ENCODE data around the gene IL1R2. TPM values are rescaled to one million over a fixed set of nuclear protein-coding genes. Genes with fewer than 3 reads are reported as not detected.

IL1R2 gene
- total and polyA plus RNA-seq, 8 donors, result 0.39 to 3.8 (median 1.6) TPM

GRCh38 chr2:102061962-102062795 is 70.4 kb downstream of the IL1R2 start:
- H3K27ac ChIP-seq, result peak overlapping the region in 2 of 4 donors; percentile 76 to 80
- 63 to 70% methylated on average over 8 of the region's 8 CpGs for WGBS, 2 donors
- FAIRE-seq, result no peak
- peaks cover 6 to 29% (median 11%) of the 10 kb centered on the region in 3 donors for H3K4me1 ChIP-seq
- TF ChIP-seq, protein P1, sequence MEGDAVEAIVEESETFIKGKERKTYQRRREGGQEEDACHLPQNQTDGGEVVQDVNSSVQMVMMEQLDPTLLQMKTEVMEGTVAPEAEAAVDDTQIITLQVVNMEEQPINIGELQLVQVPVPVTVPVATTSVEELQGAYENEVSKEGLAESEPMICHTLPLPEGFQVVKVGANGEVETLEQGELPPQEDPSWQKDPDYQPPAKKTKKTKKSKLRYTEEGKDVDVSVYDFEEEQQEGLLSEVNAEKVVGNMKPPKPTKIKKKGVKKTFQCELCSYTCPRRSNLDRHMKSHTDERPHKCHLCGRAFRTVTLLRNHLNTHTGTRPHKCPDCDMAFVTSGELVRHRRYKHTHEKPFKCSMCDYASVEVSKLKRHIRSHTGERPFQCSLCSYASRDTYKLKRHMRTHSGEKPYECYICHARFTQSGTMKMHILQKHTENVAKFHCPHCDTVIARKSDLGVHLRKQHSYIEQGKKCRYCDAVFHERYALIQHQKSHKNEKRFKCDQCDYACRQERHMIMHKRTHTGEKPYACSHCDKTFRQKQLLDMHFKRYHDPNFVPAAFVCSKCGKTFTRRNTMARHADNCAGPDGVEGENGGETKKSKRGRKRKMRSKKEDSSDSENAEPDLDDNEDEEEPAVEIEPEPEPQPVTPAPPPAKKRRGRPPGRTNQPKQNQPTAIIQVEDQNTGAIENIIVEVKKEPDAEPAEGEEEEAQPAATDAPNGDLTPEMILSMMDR (IDR thresholded peaks at IDR 0.05), result no peak
- peak in 1 of 4 donors; percentile 6 for ATAC-seq
- H3K4me3 ChIP-seq, result no peak overlapping the region
- no peaks in the 10 kb centered on the region for H3K36me3 ChIP-seq
- intact Hi-C loops (cut with DNase I), result no loop called here
- H3K9me3 ChIP-seq, result no peaks in the 10 kb centered on the region
- no peak for DNase-seq
- no peaks in the 10 kb centered on the region for H3K27me3 ChIP-seq

DNA sequence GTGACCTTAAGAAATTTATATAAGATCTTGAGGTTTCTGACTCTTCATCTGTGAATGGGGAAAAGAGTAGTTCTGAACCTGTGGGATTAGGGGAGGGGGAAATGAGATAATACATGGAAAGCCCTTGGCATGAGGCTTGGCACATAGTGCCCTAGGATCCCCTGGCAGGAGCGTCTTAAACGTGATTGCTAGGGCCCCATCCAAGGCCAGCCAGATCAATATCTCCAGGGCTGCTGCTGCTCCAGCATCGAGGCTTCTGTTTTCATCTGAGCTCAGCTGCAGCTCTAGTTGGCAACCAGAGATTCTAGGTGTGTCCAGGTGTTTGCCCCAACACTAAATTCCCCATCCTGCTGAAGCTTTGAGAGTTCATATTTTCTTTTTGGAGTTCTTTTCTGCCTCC is 71.0 kb downstream of the IL1R2 start:
- peak overlapping the region in 2 of 4 donors; percentile 76 to 80 for H3K27ac ChIP-seq
- H3K9me3 ChIP-seq, result no peaks in the 10 kb centered on the region
- no peaks in the 10 kb centered on the region for H3K36me3 ChIP-seq
- ATAC-seq (no peak), DNase-seq (no peak), FAIRE-seq (no peak)
- no peaks in the 10 kb centered on the region for H3K27me3 ChIP-seq
- TF ChIP-seq, protein P1 (IDR thresholded peaks at IDR 0.05), result no peak
- H3K4me3 ChIP-seq, result no peak overlapping the region
- 7 to 9% methylated on average over 3 of the region's 3 CpGs for WGBS, 2 donors
- intact Hi-C loops (cut with DNase I), result no loop called here
- peaks cover 6 to 29% (median 11%) of the 10 kb centered on the region in 3 donors for H3K4me1 ChIP-seq

GRCh38 chr2:102063487-102063911 is 71.7 kb downstream of the IL1R2 start:
- intact Hi-C loops (cut with DNase I), result no loop called here
- peak in 1 of 6 donors; percentile 56 for DNase-seq
- H3K27me3 ChIP-seq, result no peaks in the 10 kb centered on the region
- peak overlapping the region; percentile 57 to 80 (median 70) for H3K27ac ChIP-seq
- H3K4me1 ChIP-seq, result peaks cover 6 to 29% (median 11%) of the 10 kb centered on the region in 3 donors
- peak in 3 of 4 donors; percentile 53 to 78 (median 73) for ATAC-seq
- FAIRE-seq, result no peak
- WGBS, 2 donors, result 33 to 38% methylated on average over 6 of the region's 6 CpGs
- TF ChIP-seq, protein P1 (IDR thresholded peaks at IDR 0.05), result no peak
- no peaks in the 10 kb centered on the region for H3K36me3 ChIP-seq
- H3K4me3 ChIP-seq, result no peak overlapping the region
- H3K9me3 ChIP-seq, result no peaks in the 10 kb centered on the region

DNA sequence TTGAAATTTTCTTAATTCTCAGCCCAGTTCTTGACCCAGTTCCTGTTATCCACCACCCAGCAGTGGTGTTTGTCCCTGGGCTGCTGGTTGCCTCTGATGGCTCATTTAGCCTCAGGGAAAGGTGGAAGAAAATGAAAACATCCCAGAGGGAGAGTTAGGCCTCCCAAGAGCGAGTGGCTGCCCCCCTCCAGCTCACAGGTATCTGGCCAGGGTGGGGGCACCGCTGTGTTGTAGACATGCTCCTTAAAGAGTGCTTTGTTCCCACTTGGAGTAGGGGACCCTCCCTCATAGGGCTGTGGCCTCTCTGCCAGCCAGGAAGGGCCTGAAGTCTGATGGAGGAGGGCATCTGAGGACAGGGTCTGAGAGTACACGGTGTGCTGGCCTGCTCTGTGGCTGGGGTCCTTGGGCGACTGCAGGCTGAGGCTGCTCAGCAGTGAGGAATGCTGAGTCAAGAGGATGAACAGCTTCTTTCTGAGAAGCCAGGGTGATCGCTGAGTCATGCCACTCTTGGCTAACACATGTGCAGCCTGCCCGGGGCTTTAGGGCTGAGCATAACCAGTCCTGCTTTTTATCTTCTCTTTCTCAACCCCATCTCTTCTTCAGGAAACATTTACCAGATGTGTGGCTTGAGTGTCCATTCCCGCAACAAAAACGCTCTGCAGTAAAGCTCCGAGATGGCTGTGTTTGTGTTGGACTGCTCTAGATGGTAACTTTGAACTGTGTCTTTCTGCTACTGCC is 72.3 kb downstream of the IL1R2 start:
- TF ChIP-seq, protein P1 (IDR thresholded peaks at IDR 0.05), result no peak
- DNase-seq (peak; percentile 64 to 85 (median 74)), FAIRE-seq (no peak), ATAC-seq (peak; percentile 90 to 94 (median 92))
- Histone ChIP-seq H3K9me3 (no peaks in the 10 kb centered on the region), H3K4me3 (no peak overlapping the region), H3K27ac (peak overlapping the region; percentile 57 to 80 (median 70)), H3K4me1 (peaks cover 6 to 31% (median 11%) of the 10 kb centered on the region in 3 donors), H3K36me3 (no peaks in the 10 kb centered on the region), H3K27me3 (no peaks in the 10 kb centered on the region)
- WGBS, 2 donors, result 28 to 31% methylated on average over 9 of the region's 9 CpGs
- intact Hi-C loops (cut with DNase I), result no loop called here

Data from pancreas (tissue), 10 donors.